T-helper 17 cell (primary cell): ENCODE data around the gene CHPF. TPM values are rescaled to one million over a fixed set of nuclear protein-coding genes. Genes with fewer than 3 reads are reported as not detected.
A peak's percentile ranks its signal among the peaks of the same experiment; 100 is the strongest.

Experiments used
- ATAC-seq: fragments of 150-1000 bp; cut with Tn5 transposase; 2 replicates; pipeline ENCODE4 v1.10.0; 2021; ENCODE audit warnings: mild to moderate bottlenecking, moderate library complexity
- DNase-seq, 3 donors: peaks; one replicate each; pipeline versions ENCODE4 v3.0.0 to v3.0.0-alpha.2; 2020 to 2021
- H3K9me3 ChIP-seq: one replicate; pipeline ENCODE4 v1.7.0; 2013; ENCODE audit warnings: low read length, mild to moderate bottlenecking; ENCODE audit not compliant: control insufficient read depth, poor library complexity, severe bottlenecking
- H3K27ac Mint-ChIP-seq: one replicate; pipeline ENCODE4 v1.8.0; 2022; ENCODE audit warnings: mild to moderate bottlenecking, moderate library complexity, mixed read lengths
- H3K27me3 Mint-ChIP-seq: one replicate; pipeline ENCODE4 v1.8.0; 2022; ENCODE audit warnings: mixed read lengths
- H3K36me3 Mint-ChIP-seq: one replicate; pipeline ENCODE4 v1.8.0; 2022; ENCODE audit warnings: low read depth, mixed read lengths
- H3K4me1 Mint-ChIP-seq: one replicate; pipeline ENCODE4 v1.8.0; 2022; ENCODE audit warnings: mild to moderate bottlenecking, mixed read lengths
- H3K4me3 Mint-ChIP-seq: one replicate; pipeline ENCODE4 v1.8.0; 2022; ENCODE audit warnings: mild to moderate bottlenecking, moderate library complexity, mixed read lengths
- total RNA-seq, 4 donors: library from RNA in 2 of 4; stranded (reverse) in 2 of 4; gene quantifications; one replicate each; pipeline ENCODE4 v1.2.3 and lab custom pipeline; 2022 to 2026

The CHPF gene
- total RNA-seq, 2 donors from 2014 or later, result 9.4 to 10.4 TPM

GRCh38 chr2:219514836-219515235 is 28.8 kb downstream of the CHPF start:
- Mint-ChIP-seq H3K27ac (no peak overlapping the region), H3K4me1 (peaks cover 24% of the 10 kb centered on the region), H3K36me3 (peaks cover 23% of the 10 kb centered on the region), H3K4me3 (peak overlapping the region; percentile 39), H3K27me3 (peaks cover 93% of the 10 kb centered on the region)
- DNase-seq (no peak), ATAC-seq (no peak)
- no peaks in the 10 kb centered on the region for H3K9me3 ChIP-seq

GRCh38 chr2:219514196-219514761 is 29.3 kb downstream of the CHPF start, which contains the start of gene ASIC4:
ASIC4 (plus strand) TSS chr2:219514482; CDS start chr2:219514725, 243 bp downstream.
- H3K36me3 Mint-ChIP-seq, result peaks cover 26% of the 10 kb centered on the region
- peaks cover 29% of the 10 kb centered on the region for H3K4me1 Mint-ChIP-seq
- peak within 1 kb of the TSS; percentile 78 for H3K4me3 Mint-ChIP-seq
- H3K9me3 ChIP-seq, result no peaks in the 10 kb centered on the region
- DNase-seq (no peak), ATAC-seq (peak; percentile 56)
- no peak within 1 kb of the TSS for H3K27ac Mint-ChIP-seq
- H3K27me3 Mint-ChIP-seq, result peaks cover 93% of the 10 kb centered on the region

- DNase-seq, result no peak
Observed at GRCh38 chr2:219513787-219514186, 29.8 kb downstream of the CHPF start.

GRCh38 chr2:219512524-219513216 is 30.9 kb downstream of the CHPF start:
- Mint-ChIP-seq H3K4me3 (no peak overlapping the region), H3K36me3 (peaks cover 20% of the 10 kb centered on the region), H3K27me3 (peaks cover 82% of the 10 kb centered on the region), H3K4me1 (peaks cover 27% of the 10 kb centered on the region), H3K27ac (no peak overlapping the region)
- DNase-seq (no peak), ATAC-seq (no peak)
- H3K9me3 ChIP-seq, result no peaks in the 10 kb centered on the region

More at GRCh38 chr2:219513787-219514186, 29.8 kb downstream of the CHPF start:
- Mint-ChIP-seq H3K27ac (no peak overlapping the region), H3K4me3 (peak overlapping the region; percentile 78), H3K27me3 (peaks cover 88% of the 10 kb centered on the region), H3K36me3 (peaks cover 26% of the 10 kb centered on the region), H3K4me1 (peaks cover 29% of the 10 kb centered on the region)
- H3K9me3 ChIP-seq, result no peaks in the 10 kb centered on the region
- no peak for ATAC-seq

- no peak overlapping the region for H3K27ac Mint-ChIP-seq
- H3K36me3 Mint-ChIP-seq, result peaks cover 17% of the 10 kb centered on the region
- H3K4me1 Mint-ChIP-seq, result peaks cover 28% of the 10 kb centered on the region
- H3K27me3 Mint-ChIP-seq, result peaks cover 76% of the 10 kb centered on the region
- no peak overlapping the region for H3K4me3 Mint-ChIP-seq
- ATAC-seq (no peak), DNase-seq (no peak)
- no peaks in the 10 kb centered on the region for H3K9me3 ChIP-seq
Observed at GRCh38 chr2:219511547-219512325, 31.9 kb downstream of the CHPF start.

- Mint-ChIP-seq H3K27me3 (peaks cover 65% of the 10 kb centered on the region), H3K36me3 (peaks cover 16% of the 10 kb centered on the region), H3K4me1 (peaks cover 28% of the 10 kb centered on the region), H3K27ac (no peak overlapping the region), H3K4me3 (peak overlapping the region; percentile 77)
- ATAC-seq, result no peak
- DNase-seq, result no peak
- H3K9me3 ChIP-seq, result no peaks in the 10 kb centered on the region
Observed at GRCh38 chr2:219510512-219511135, 33.0 kb downstream of the CHPF start.

GRCh38 chr2:219509780-219510511 is 33.7 kb downstream of the CHPF start:
- peak; percentile 24 to 40 (median 29) for DNase-seq
- Mint-ChIP-seq H3K36me3 (peaks cover 19% of the 10 kb centered on the region), H3K4me3 (peak overlapping the region; percentile 77), H3K4me1 (peaks cover 28% of the 10 kb centered on the region), H3K27me3 (peaks cover 59% of the 10 kb centered on the region), H3K27ac (no peak overlapping the region)
- ATAC-seq, result peak; percentile 86
- no peaks in the 10 kb centered on the region for H3K9me3 ChIP-seq

- H3K4me1 Mint-ChIP-seq, result peaks cover 30% of the 10 kb centered on the region
- H3K9me3 ChIP-seq, result no peaks in the 10 kb centered on the region
- peaks cover 24% of the 10 kb centered on the region for H3K36me3 Mint-ChIP-seq
- peak overlapping the region; percentile 77 for H3K4me3 Mint-ChIP-seq
- H3K27ac Mint-ChIP-seq, result no peak overlapping the region
- DNase-seq (no peak), ATAC-seq (peak; percentile 29)
- H3K27me3 Mint-ChIP-seq, result peaks cover 53% of the 10 kb centered on the region
Observed at GRCh38 chr2:219508971-219509779, 34.4 kb downstream of the CHPF start.

- no peak for DNase-seq
- no peaks in the 10 kb centered on the region for H3K9me3 ChIP-seq
- Mint-ChIP-seq H3K27me3 (peaks cover 45% of the 10 kb centered on the region), H3K4me3 (no peak overlapping the region), H3K36me3 (peaks cover 23% of the 10 kb centered on the region), H3K4me1 (peaks cover 25% of the 10 kb centered on the region), H3K27ac (no peak overlapping the region)
- ATAC-seq, result no peak
Observed at GRCh38 chr2:219508444-219508734, 35.2 kb downstream of the CHPF start.

- no peaks in the 10 kb centered on the region for H3K9me3 ChIP-seq
- Mint-ChIP-seq H3K27me3 (peaks cover 40% of the 10 kb centered on the region), H3K27ac (no peak overlapping the region), H3K4me3 (no peak overlapping the region), H3K36me3 (peaks cover 22% of the 10 kb centered on the region), H3K4me1 (peaks cover 24% of the 10 kb centered on the region)
- DNase-seq (no peak), ATAC-seq (no peak)
Observed at GRCh38 chr2:219507581-219508443, 35.8 kb downstream of the CHPF start.

- H3K4me3 Mint-ChIP-seq, result no peak overlapping the region
- H3K9me3 ChIP-seq, result no peaks in the 10 kb centered on the region
- ATAC-seq, result no peak
- H3K27me3 Mint-ChIP-seq, result peaks cover 34% of the 10 kb centered on the region
- H3K36me3 Mint-ChIP-seq, result peaks cover 22% of the 10 kb centered on the region
- H3K27ac Mint-ChIP-seq, result no peak overlapping the region
- DNase-seq, result no peak
- H3K4me1 Mint-ChIP-seq, result peaks cover 21% of the 10 kb centered on the region
Observed at GRCh38 chr2:219506802-219507526, 36.6 kb downstream of the CHPF start.
